Measurements from ENCODE around the gene FNDC5. TPM values are rescaled to one million over a fixed set of nuclear protein-coding genes. Genes with fewer than 3 reads are reported as not detected.

The FNDC5 gene
- polyA plus RNA-seq, 1 donor (not counting 4 experiments of a cell fraction or from before 2014, with no cell fraction given), result not detected

- Histone ChIP-seq H3K4me1 (ENCODE audit: control insufficient read depth, extremely low read depth, insufficient read depth, low read length) (no peaks in the 10 kb centered on the region), H3K9me1 (ENCODE audit: control insufficient read depth, extremely low read depth, insufficient read depth, low read length) (no peaks in the 10 kb centered on the region), H3K36me3 (ENCODE audit: control insufficient read depth in 2 of 2, extremely low read depth in 1 of 2, insufficient read depth in 2 of 2, low read length in 2 of 2) (no peaks in the 10 kb centered on the region), H2AFZ (ENCODE audit: control insufficient read depth, low read length) (no peak overlapping the region), H3K79me2 (ENCODE audit: control insufficient read depth, insufficient read depth, low read length) (no peaks in the 10 kb centered on the region), H4K20me1 (ENCODE audit: control insufficient read depth, extremely low read depth, insufficient read depth, low read length) (no peaks in the 10 kb centered on the region), H3K9ac (ENCODE audit: control insufficient read depth, extremely low read depth, insufficient read depth, low read length) (no peak overlapping the region), H3K9me3 (ENCODE audit: control insufficient read depth, low read depth, low read length) (no peaks in the 10 kb centered on the region), H3K4me3 (ENCODE audit: control insufficient read depth in 2 of 3, extremely low read depth in 1 of 3, insufficient read depth in 2 of 3, low read depth in 1 of 3, low read length in 3 of 3) (no peak overlapping the region), H3K4me2 (ENCODE audit: control insufficient read depth, extremely low read depth, insufficient read depth, low read depth, low read length) (no peak overlapping the region), H3K27me3 (ENCODE audit: control insufficient read depth, extremely low read depth, insufficient read depth, low read length) (peaks cover 24% of the 10 kb centered on the region), H3K27ac (ENCODE audit: control insufficient read depth, insufficient read depth, low read length) (no peak overlapping the region)
- no peak for DNase-seq (ENCODE audit: low read depth, low spot score)
- no peak for TF ChIP-seq EZH2 (IDR thresholded peaks at IDR 0.05; ENCODE audit: low read length)
- TF ChIP-seq CTCF (optimal IDR thresholded peaks at IDR 0.05 in 1 of 3, IDR thresholded peaks at IDR 0.05 in 1 of 3, conservative IDR thresholded peaks at IDR 0.05 in 1 of 3; ENCODE audit: extremely low read depth in 1 of 3, insufficient read depth in 2 of 3, low read length in 3 of 3), result no peak
- dilution Hi-C loops (cut with MboI; ENCODE audit: extremely low pct_ligation_motif_present, low sequenced_read_pairs), result no loop called here
- no peak for FAIRE-seq
Measured at GRCh38 chr1:32873484-32873883, 2.8 kb upstream of the FNDC5 start.

GRCh38 chr1:32872192-32872460 lies 1.4 kb upstream of the FNDC5 start:
- no peak for TF ChIP-seq CTCF (optimal IDR thresholded peaks at IDR 0.05 in 1 of 3, IDR thresholded peaks at IDR 0.05 in 1 of 3, conservative IDR thresholded peaks at IDR 0.05 in 1 of 3; ENCODE audit: extremely low read depth in 1 of 3, insufficient read depth in 2 of 3, low read length in 3 of 3)
- TF ChIP-seq EZH2 (IDR thresholded peaks at IDR 0.05; ENCODE audit: low read length), result no peak
- Histone ChIP-seq H3K4me2 (ENCODE audit: control insufficient read depth, extremely low read depth, insufficient read depth, low read depth, low read length) (no peak overlapping the region), H4K20me1 (ENCODE audit: control insufficient read depth, extremely low read depth, insufficient read depth, low read length) (no peaks in the 10 kb centered on the region), H3K79me2 (ENCODE audit: control insufficient read depth, insufficient read depth, low read length) (no peaks in the 10 kb centered on the region), H3K9me1 (ENCODE audit: control insufficient read depth, extremely low read depth, insufficient read depth, low read length) (no peaks in the 10 kb centered on the region), H3K4me3 (ENCODE audit: control insufficient read depth in 2 of 3, extremely low read depth in 1 of 3, insufficient read depth in 2 of 3, low read depth in 1 of 3, low read length in 3 of 3) (no peak overlapping the region), H3K4me1 (ENCODE audit: control insufficient read depth, extremely low read depth, insufficient read depth, low read length) (no peaks in the 10 kb centered on the region), H3K27me3 (ENCODE audit: control insufficient read depth, extremely low read depth, insufficient read depth, low read length) (peaks cover 24% of the 10 kb centered on the region), H3K27ac (ENCODE audit: control insufficient read depth, insufficient read depth, low read length) (no peak overlapping the region), H2AFZ (ENCODE audit: control insufficient read depth, low read length) (no peak overlapping the region), H3K9ac (ENCODE audit: control insufficient read depth, extremely low read depth, insufficient read depth, low read length) (no peak overlapping the region), H3K36me3 (ENCODE audit: control insufficient read depth in 2 of 2, extremely low read depth in 1 of 2, insufficient read depth in 2 of 2, low read length in 2 of 2) (no peaks in the 10 kb centered on the region), H3K9me3 (ENCODE audit: control insufficient read depth, low read depth, low read length) (no peaks in the 10 kb centered on the region)
- dilution Hi-C loops (cut with MboI; ENCODE audit: extremely low pct_ligation_motif_present, low sequenced_read_pairs), result no loop called here
- DNase-seq (ENCODE audit: low read depth, low spot score), result no peak
- FAIRE-seq, result no peak

All from keratinocyte (primary cell).